B cell (primary cell): ENCODE measurements around the gene ZC3HAV1. TPM values are rescaled to one million over a fixed set of nuclear protein-coding genes. Genes with fewer than 3 reads are reported as not detected.
"Not testable (repeated sequence)": the region's sequence is repeated elsewhere in the genome, so short reads cannot be mapped to it uniquely, and the experiment has no call there.

Source experiments
- ATAC-seq: fragments of 200-7000 bp; cut with Tn5 transposase; one replicate; pipeline ENCODE4 v1.10.0; 2021; ENCODE audit warnings: low read depth, mild to moderate bottlenecking, moderate number of reproducible peaks, moderate library complexity
- CTCF ChIA-PET: fragments of 350-600 bp; sonication (Branson Sonifier 250); formaldehyde crosslinking; loops from one replicate; lab custom pipeline; 2021; ENCODE audit warnings: antibody characterized with exemption, inconsistent platforms; lab: Charles Lee
- POLR2A ChIA-PET: fragments of 350-600 bp; sonication (Branson Sonifier 250); formaldehyde crosslinking; loops from one replicate; lab custom pipeline; 2021; ENCODE audit warnings: antibody characterized with exemption; lab: Charles Lee
- DNase-seq: peaks from one replicate; pipeline ENCODE4 v3.0.0; 2013
- H2AFZ ChIP-seq: 2 replicates; pipeline ENCODE4 v1.6.1; 2012; ENCODE audit warnings: mild to moderate bottlenecking, low read depth, low read length; ENCODE audit not compliant: insufficient read depth, poor library complexity, severe bottlenecking
- H3K27ac ChIP-seq, 2 donors: 1 replicate in 1 of 2; 2 replicates in 1 of 2; pipeline ENCODE4 v1.5.1; 2012 to 2013; ENCODE audit warnings: low read length in 2 of 2, mild to moderate bottlenecking in 2 of 2, moderate library complexity in 1 of 2
- H3K27me3 ChIP-seq, 4 experiments: fragments of 200-600 bp in 1 of 4; sonication (generic) in 1 of 4; replicated peaks in 1 of 4; 1 replicate in 2 of 4; 2 replicates in 2 of 4; pipeline versions ENCODE4 v1.6.1 to v1.7.0; 2013 to 2016; ENCODE audit warnings: low read length in 3 of 4, mild to moderate bottlenecking in 2 of 4, mixed read lengths in 1 of 4, moderate library complexity in 1 of 4; ENCODE audit not compliant: insufficient read depth in 4 of 4, control insufficient read depth in 3 of 4; ENCODE audit errors: control extremely low read depth in 1 of 4
- H3K36me3 ChIP-seq, 2 experiments: replicated peaks in 1 of 2; 1 replicate in 1 of 2; 2 replicates in 1 of 2; pipeline versions ENCODE4 v1.6.1 to v1.7.1; 2013; ENCODE audit warnings: low read length in 1 of 2; ENCODE audit not compliant: insufficient read depth in 2 of 2, control insufficient read depth in 1 of 2; ENCODE audit errors: control extremely low read depth in 1 of 2, extremely low read depth in 1 of 2
- H3K4me1 ChIP-seq, 2 donors: fragments of 200-600 bp in 1 of 2; sonication (generic) in 1 of 2; 1 replicate in 1 of 2; 2 replicates in 1 of 2; pipeline versions ENCODE4 v1.5.1 to v1.6.1; 2013 to 2017; ENCODE audit warnings: low read length in 2 of 2; ENCODE audit not compliant: control insufficient read depth in 2 of 2, insufficient read depth in 2 of 2
- H3K4me2 ChIP-seq: replicated peaks from 2 replicates; pipeline ENCODE3; 2012; ENCODE audit warnings: mild to moderate bottlenecking, low read depth, low read length; ENCODE audit not compliant: poor library complexity, severe bottlenecking
- H3K4me3 ChIP-seq, 5 experiments: fragments of 200-600 bp in 1 of 5; sonication (generic) in 1 of 5; 1 replicate in 3 of 5; 2 replicates in 2 of 5; pipeline versions ENCODE4 v1.5.1 to v1.7.0; 2011 to 2016; ENCODE audit warnings: low read length in 4 of 5, mild to moderate bottlenecking in 4 of 5, low read depth in 2 of 5, control low read depth in 1 of 5, moderate library complexity in 1 of 5; ENCODE audit not compliant: insufficient read depth in 1 of 5; ENCODE audit errors: control extremely low read depth in 1 of 5, extremely low read depth in 1 of 5
- H3K79me2 ChIP-seq: fragments of 200-600 bp; sonication (generic); one replicate; pipeline ENCODE4 v1.6.0; 2016; ENCODE audit warnings: low read length; ENCODE audit not compliant: control insufficient read depth, insufficient read depth
- H3K9ac ChIP-seq: fragments of 200-600 bp; sonication (generic); 2 replicates; pipeline ENCODE4 v1.6.1; 2017; ENCODE audit warnings: mild to moderate bottlenecking, low read length, moderate library complexity
- H3K9me3 ChIP-seq, 3 donors: one replicate each; pipeline versions ENCODE4 v1.6.1 to v1.7.1; 2013; ENCODE audit warnings: low read length in 2 of 3; ENCODE audit not compliant: control insufficient read depth in 2 of 3, insufficient read depth in 1 of 3; ENCODE audit errors: control extremely low read depth in 1 of 3
- H4K20me1 ChIP-seq: 2 replicates; pipeline ENCODE4 v1.6.0; 2012; ENCODE audit warnings: mild to moderate bottlenecking, low read length; ENCODE audit not compliant: insufficient read depth, control insufficient read depth, poor library complexity, severe bottlenecking
- H3K27ac Mint-ChIP-seq: one replicate; pipeline ENCODE4 v1.8.0; 2021; ENCODE audit warnings: mixed read lengths
- H3K27me3 Mint-ChIP-seq: one replicate; pipeline ENCODE4 v1.8.0; 2021; ENCODE audit warnings: mixed read lengths
- H3K4me1 Mint-ChIP-seq: one replicate; pipeline ENCODE4 v1.8.0; 2021; ENCODE audit warnings: mixed read lengths
- H3K4me3 Mint-ChIP-seq: one replicate; pipeline ENCODE4 v1.8.0; 2021; ENCODE audit warnings: mixed read lengths
- H3K9me3 Mint-ChIP-seq: one replicate; pipeline ENCODE4 v1.8.0; 2022; ENCODE audit warnings: mixed read lengths; ENCODE audit not compliant: insufficient read depth
- EZH2 ChIP-seq: IDR thresholded peaks from 2 replicates; pipeline ENCODE4 v1.6.1; 2012; ENCODE audit warnings: borderline replicate concordance, low read depth, mild to moderate bottlenecking, moderate library complexity, low read length; ENCODE audit not compliant: insufficient read depth, poor library complexity, severe bottlenecking
- WGBS: methylation state at CpG from one replicate; pipeline ENCODE4 v1.1.5; 2013; ENCODE audit warnings: missing lambda C conversion rate; ENCODE audit not compliant: insufficient coverage; 5-methylcytosine and 5-hydroxymethylcytosine counted together
- intact Hi-C: fragments of 100-400 bp; cut with micrococcal nuclease; formaldehyde crosslinking; loops from one replicate; pipeline ENCODE4 v1.10.0; 2022
- polyA plus RNA-seq: library from polyadenylated mRNA; depleted of rRNA; stranded (reverse); fragments of >200 nt; gene quantifications from 2 replicates; pipeline ENCODE4 v1.2.3, GENCODE V29; 2012
- total RNA-seq, 2 donors: library from RNA; stranded (reverse); fragments of 120-200 nt in 1 of 2; gene quantifications; 1 replicate in 1 of 2; 2 replicates in 1 of 2; pipeline versions ENCODE4 v1.2.3 to v1.2.4, GENCODE V29; 2013 to 2022
- TF ChIP-seq, protein P1 (sequence below): fragments of 200-600 bp; IDR thresholded peaks from one replicate; pipeline ENCODE4 v1.8.0; 2022; ENCODE audit warnings: antibody characterized with exemption, mild to moderate bottlenecking

ZC3HAV1 gene
- total and polyA plus RNA-seq, 2 donors (not counting 1 experiment from before 2014, with no cell fraction given): 45.9 to 101 TPM

DNA sequence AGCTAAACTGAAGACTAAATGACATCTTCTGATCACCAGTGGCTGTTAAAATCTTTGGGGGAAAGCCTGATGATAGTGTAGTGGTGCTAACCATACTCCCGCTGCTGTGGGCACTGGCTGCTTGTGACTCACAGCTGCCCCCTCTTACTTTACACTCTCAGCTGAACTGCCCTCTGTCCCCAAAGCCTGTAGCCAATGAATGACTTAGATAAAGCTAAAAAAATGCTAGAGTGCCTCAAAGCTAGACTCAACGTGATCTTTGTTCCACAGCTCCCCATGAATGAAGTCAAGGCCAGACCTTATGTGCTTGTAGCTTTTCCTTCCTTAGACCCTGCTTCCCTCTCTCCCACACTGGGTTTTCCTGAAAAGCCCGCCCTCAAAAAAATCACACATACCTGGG is 80.2 kb downstream of the ZC3HAV1 start:
- POLR2A ChIA-PET: no interaction called here
- no peaks in the 10 kb centered on the region for H3K79me2 ChIP-seq
- no peak overlapping the region for H3K27ac ChIP-seq
- Mint-ChIP-seq H3K4me3 (no peak overlapping the region), H3K9me3 (no peaks in the 10 kb centered on the region), H3K27ac (no peak overlapping the region), H3K27me3 (no peaks in the 10 kb centered on the region), H3K4me1 (no peaks in the 10 kb centered on the region)
- H3K4me3 ChIP-seq: no peak overlapping the region
- CTCF ChIA-PET: no interaction called here
- H3K27me3 ChIP-seq: no peaks in the 10 kb centered on the region
- no peak overlapping the region for H3K4me2 ChIP-seq
- H3K36me3 ChIP-seq: no peaks in the 10 kb centered on the region
- DNase-seq (no peak), ATAC-seq (no peak)
- no peak overlapping the region for H2AFZ ChIP-seq
- 98% methylated on average over 3 of the region's 3 CpGs for WGBS
- intact Hi-C loops: no loop called here
- no peaks in the 10 kb centered on the region for H3K9me3 ChIP-seq
- no peak overlapping the region for H3K9ac ChIP-seq
- TF ChIP-seq, protein P1, sequence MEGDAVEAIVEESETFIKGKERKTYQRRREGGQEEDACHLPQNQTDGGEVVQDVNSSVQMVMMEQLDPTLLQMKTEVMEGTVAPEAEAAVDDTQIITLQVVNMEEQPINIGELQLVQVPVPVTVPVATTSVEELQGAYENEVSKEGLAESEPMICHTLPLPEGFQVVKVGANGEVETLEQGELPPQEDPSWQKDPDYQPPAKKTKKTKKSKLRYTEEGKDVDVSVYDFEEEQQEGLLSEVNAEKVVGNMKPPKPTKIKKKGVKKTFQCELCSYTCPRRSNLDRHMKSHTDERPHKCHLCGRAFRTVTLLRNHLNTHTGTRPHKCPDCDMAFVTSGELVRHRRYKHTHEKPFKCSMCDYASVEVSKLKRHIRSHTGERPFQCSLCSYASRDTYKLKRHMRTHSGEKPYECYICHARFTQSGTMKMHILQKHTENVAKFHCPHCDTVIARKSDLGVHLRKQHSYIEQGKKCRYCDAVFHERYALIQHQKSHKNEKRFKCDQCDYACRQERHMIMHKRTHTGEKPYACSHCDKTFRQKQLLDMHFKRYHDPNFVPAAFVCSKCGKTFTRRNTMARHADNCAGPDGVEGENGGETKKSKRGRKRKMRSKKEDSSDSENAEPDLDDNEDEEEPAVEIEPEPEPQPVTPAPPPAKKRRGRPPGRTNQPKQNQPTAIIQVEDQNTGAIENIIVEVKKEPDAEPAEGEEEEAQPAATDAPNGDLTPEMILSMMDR: no peak
- no peak for TF ChIP-seq EZH2
- H4K20me1 ChIP-seq: no peaks in the 10 kb centered on the region
- no peaks in the 10 kb centered on the region for H3K4me1 ChIP-seq

- H3K27ac Mint-ChIP-seq: no peak overlapping the region
- H3K79me2 ChIP-seq: no peaks in the 10 kb centered on the region
- TF ChIP-seq, protein P1: no peak
- no peak for TF ChIP-seq EZH2
Measured at GRCh38 chr7:139026551-139026950, 83.0 kb downstream of the ZC3HAV1 start.

GRCh38 chr7:139025861-139026260 is 83.7 kb downstream of the ZC3HAV1 start:
- H3K27me3 Mint-ChIP-seq, H3K9me3 Mint-ChIP-seq, H2AFZ ChIP-seq, H3K9me3 ChIP-seq, H3K4me2 ChIP-seq, ATAC-seq, H3K4me3 ChIP-seq, H4K20me1 ChIP-seq, intact Hi-C loops, H3K4me1 Mint-ChIP-seq, H3K27ac Mint-ChIP-seq, H3K36me3 ChIP-seq, DNase-seq, H3K4me1 ChIP-seq, H3K4me3 Mint-ChIP-seq, POLR2A ChIA-PET, H3K79me2 ChIP-seq, H3K27me3 ChIP-seq, H3K9ac ChIP-seq, H3K27ac ChIP-seq: not testable (repeated sequence)
- CTCF ChIA-PET: interaction anchor here (1.2 to 1.3 kb wide), 3 partner anchors 9 to 102 kb away, joined by 3 to 4 read pairs (median 4); no protein-coding TSS in a partner anchor
- 100% methylated on average over 2 of the region's 5 CpGs for WGBS

More at GRCh38 chr7:139026551-139026950, 83.0 kb downstream of the ZC3HAV1 start:
- no peak for ATAC-seq
- Mint-ChIP-seq H3K9me3 (no peaks in the 10 kb centered on the region), H3K4me1 (no peaks in the 10 kb centered on the region), H3K4me3 (no peak overlapping the region), H3K27me3 (no peaks in the 10 kb centered on the region)
- no peaks in the 10 kb centered on the region for H3K36me3 ChIP-seq
- ChIA-PET POLR2A (no interaction called here), CTCF (interaction anchor here (1.2 to 1.3 kb wide), 2 partner anchors 9 to 101 kb away, joined by 3 to 4 read pairs; no protein-coding TSS in a partner anchor)
- no peak overlapping the region for H3K4me2 ChIP-seq
- 96% methylated on average over 4 of the region's 6 CpGs for WGBS
- no peaks in the 10 kb centered on the region for H3K4me1 ChIP-seq
- no peak overlapping the region for H3K9ac ChIP-seq
- no peaks in the 10 kb centered on the region for H3K27me3 ChIP-seq
- DNase-seq: no peak
- intact Hi-C loops: no loop called here
- no peak overlapping the region for H2AFZ ChIP-seq
- H3K9me3 ChIP-seq: no peaks in the 10 kb centered on the region
- no peak overlapping the region for H3K4me3 ChIP-seq
- no peak overlapping the region for H3K27ac ChIP-seq
- H4K20me1 ChIP-seq: no peaks in the 10 kb centered on the region
